NCI-H82 treated with DMSO at 0.1 percent for 48 hours (cell line): ENCODE data around the gene GRAMD4.

Experiments used
- DNase-seq: peaks from one replicate; lab custom pipeline; 2025; ENCODE audit not compliant: unreplicated experiment; lab: John Stamatoyannopoulos, UW

Gene GRAMD4, protein sequence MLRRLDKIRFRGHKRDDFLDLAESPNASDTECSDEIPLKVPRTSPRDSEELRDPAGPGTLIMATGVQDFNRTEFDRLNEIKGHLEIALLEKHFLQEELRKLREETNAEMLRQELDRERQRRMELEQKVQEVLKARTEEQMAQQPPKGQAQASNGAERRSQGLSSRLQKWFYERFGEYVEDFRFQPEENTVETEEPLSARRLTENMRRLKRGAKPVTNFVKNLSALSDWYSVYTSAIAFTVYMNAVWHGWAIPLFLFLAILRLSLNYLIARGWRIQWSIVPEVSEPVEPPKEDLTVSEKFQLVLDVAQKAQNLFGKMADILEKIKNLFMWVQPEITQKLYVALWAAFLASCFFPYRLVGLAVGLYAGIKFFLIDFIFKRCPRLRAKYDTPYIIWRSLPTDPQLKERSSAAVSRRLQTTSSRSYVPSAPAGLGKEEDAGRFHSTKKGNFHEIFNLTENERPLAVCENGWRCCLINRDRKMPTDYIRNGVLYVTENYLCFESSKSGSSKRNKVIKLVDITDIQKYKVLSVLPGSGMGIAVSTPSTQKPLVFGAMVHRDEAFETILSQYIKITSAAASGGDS

DNA sequence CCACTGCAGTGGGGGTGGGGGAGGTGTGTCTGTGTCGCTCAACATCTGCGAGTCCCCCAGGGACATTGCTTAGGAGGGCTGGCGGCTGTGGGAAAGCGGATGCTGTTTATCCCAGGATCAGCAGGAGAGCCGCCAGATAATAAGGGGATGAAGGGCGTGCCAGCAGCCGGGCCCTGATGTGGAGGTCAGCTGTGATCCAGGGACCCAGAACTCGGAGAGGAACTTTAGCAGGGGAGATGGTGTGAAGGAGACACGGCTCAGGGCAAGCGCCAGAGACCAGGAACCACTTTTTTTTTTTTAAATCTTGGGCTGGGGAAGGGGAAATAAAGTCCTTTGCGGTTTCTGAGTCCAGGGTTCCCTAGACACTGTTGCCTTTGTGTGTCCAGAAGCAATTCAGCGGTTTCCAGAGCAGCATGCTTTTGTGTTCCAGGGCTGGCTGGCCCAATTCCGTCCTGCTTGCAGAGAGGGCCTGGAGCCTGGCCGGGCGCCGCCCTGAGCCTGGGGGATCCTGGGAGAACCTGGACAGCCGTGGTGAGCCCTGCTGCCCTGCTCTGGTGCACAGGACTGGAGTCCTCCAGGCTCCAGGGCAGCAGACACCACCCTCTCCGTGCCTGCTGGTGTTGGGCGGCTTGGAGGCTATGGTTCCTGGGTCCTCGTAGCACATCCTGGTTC, at the start of gene GRAMD4:
Gene GRAMD4 (plus strand): TSS at position 557 of the 672 bp plus-strand sequence. CDS start 6,414 bp downstream, outside the sequence.
- DNase-seq: peak; percentile 85

DNA sequence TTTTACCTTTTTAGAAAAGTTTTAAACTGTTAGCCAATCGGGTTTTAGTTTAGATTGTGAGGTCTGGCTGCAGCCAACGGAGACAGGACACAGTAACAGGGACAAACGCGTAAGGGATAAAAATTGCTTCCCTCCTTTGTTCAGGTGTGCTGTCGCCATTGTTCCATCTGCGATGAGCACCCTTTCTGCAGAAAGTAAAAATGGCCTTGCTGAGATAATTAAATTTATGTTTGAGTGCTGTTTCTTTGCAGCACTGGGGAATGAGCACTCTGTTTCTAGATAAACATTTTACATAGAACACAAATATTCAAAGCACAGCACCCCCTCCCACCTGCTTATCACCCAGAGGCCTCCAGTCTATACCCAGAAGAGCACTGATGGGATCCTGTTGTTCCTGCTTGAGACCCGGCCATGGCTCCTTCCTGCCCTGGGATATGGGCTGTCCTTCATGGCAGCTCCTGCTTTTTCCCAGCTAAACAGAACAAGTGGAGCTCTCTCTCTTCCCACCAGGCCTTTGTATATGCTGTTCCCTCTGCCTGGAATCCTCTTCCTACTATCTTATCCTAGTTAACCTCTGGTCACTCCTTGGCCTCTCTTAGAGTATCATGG, 48.4 kb upstream of the GRAMD4 start:
- DNase-seq: no peak

DNA sequence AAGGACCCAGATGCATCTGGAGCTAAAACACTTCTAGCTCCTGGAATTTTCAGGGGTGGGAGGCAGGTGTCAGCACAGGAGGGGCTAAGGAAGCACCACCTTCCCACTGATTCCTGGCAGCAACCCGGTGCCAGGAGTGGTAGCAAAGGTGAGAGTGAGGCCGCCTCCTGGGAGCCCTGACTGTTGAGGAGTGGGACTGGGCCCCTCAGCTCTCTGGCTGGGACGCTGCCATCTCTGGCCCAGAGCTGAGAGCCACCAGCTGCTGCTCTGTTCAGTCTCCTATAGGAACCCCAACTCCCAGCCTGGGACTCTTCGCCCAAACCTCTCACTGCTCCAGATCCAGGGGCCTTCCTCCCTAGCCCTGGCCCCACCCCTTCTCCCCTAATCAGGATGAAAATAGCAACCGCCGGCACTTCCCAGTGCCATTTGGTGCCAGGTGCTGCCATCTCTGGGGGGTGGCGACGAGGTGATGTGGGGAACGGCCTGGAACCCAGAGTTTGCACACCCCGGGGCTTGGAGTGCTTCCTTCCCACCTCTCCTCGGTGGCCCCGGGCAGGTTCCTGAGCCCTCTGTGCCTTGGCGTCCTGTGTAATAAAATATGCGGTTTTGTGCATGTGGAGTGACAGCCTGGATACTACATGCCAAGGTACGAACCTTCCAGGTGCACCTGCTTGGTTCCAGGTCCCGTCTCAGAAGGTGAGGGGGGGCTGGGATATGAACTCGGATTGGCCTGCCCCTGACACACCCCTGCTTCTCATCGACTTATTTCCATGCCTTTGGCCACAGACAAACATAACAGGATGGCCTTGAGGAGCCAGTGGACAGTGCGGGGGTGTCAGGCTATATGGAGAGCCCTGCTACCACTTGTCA, 47.0 kb upstream of the GRAMD4 start:
- no peak for DNase-seq

DNA sequence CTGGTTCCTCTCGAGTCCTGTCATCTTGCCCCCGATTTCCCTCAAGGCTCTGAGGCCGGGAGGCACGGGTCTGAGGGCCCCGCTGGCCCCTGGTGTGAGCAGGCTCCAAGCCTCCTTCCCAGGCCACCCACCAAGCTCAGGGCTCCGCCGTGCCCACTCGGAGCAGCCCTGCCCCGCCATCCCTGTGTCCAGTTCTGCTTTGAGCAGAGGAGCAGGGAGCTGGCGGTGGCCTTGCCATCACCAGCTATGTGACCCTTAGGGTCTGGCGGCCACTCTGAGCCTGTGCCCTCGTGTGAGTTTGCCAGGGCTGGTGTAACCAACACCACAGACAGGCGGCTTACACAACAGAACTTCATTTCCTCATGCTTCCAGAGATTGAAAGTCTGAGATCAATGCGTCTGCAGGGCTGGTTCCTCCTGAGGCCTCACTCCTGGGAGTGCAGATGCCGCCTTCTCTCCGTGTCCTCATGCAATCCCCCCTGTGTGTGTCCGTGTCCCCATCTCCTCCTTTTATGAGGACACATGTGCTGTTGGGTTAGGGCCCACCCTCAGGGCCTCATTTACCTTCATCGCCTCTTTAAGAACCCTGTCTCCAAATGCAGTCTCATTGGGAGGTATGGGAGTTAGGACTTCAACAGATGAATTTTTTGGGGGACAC, 46.3 kb upstream of the GRAMD4 start:
- no peak for DNase-seq

DNA sequence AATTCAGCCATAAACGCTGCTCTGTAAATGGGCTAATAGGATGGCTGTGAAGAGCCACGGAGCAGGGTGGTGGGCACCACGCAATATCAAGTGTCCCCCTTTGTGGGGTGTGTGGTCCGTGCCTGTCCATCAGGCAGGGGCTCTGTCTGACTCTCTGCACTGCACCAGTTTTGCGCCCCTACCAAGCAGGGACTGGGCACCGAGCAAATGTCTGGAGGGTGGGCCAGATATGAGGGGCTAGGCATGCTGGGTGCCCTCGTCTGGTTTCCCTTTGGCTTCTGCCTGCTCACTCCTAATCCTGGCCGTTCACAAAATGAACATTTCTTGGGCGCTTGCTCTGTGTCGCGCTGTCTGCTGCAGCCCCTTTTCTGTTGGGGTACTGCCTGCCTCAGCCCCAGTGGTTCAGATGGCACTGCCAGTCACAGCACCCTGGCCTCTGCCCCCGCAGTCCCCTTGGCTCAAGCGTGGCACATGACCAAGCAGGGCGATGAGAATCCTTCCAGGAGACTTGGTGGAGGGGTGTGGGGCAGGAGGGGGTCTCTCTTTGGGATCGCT, 45.7 kb upstream of the GRAMD4 start:
- DNase-seq: no peak

DNA sequence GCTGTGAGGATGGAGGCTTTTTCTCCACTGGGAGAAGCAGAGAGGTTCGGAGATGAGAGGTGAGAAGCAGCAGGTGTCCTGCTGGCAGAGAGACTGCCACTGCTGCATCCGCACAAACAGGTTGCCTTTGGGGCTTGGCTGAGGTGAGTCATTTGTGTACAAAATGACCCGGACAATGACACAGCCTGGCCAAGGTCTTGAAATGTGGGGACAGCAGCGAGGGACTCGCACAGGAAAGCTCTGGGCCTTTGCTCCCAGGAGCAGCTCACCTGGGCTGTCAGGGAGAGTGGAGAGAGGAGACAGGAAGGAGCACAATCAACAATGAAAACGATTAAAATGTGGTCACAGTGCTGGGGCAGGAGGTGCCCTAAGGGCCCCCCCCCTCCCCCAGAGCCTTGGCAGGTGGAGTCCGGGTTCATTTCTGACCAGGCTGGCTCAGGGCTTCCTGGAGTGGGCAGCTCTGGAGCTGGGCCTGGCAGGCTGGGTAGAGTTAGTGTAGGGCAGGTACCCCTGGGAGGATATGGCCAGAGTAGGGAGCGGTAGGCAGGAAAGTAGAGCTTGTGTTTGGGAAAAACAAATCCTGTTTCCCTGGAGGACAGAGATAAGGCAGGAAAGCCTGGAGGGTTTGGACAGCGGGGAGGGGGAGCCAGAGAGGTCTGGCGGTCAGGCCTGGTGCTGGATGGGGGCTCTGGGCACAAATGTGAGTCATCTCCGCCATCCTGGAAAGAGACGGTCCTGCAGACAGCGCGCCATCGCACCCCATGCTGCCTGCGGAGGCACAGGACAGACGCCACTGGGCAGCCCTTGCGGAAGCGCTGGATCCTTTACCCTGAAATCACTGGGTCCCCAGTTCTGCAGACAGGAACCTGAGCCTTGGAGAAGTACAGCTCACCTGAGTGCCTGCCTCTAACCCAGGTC, 44.9 kb upstream of the GRAMD4 start:
- DNase-seq: no peak

DNA sequence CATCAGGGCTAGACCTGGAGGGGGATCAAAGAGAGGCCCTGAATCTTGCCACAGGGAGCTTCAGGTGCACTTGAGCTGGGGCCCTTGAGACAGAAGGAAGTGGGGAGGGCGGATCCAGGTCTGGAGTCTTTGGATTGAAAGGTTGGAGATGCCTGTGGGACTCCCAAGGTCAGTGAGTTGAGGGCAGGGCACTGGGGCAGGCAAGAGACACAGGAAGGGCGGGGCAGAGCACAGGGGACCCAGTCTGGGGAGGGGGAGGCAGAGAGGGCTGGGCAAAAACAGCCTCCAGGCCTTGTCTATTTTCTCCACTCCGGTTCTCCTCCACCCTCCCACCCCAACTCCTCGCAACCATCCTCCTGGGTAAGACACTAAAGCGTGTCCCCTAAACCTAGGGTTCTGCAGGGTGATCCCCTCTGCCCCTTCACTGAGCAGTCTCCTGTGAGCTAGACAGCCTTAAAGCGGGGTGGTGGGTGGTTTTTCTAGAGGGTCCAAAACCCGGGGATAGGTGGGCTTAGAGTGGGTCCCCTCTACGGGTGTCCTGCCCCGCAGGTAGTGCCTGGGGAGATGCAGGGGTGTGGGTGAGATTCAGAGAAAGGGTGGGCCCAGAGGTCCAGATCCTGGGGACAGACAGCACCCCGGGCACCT, 44.2 kb upstream of the GRAMD4 start:
- no peak for DNase-seq

DNA sequence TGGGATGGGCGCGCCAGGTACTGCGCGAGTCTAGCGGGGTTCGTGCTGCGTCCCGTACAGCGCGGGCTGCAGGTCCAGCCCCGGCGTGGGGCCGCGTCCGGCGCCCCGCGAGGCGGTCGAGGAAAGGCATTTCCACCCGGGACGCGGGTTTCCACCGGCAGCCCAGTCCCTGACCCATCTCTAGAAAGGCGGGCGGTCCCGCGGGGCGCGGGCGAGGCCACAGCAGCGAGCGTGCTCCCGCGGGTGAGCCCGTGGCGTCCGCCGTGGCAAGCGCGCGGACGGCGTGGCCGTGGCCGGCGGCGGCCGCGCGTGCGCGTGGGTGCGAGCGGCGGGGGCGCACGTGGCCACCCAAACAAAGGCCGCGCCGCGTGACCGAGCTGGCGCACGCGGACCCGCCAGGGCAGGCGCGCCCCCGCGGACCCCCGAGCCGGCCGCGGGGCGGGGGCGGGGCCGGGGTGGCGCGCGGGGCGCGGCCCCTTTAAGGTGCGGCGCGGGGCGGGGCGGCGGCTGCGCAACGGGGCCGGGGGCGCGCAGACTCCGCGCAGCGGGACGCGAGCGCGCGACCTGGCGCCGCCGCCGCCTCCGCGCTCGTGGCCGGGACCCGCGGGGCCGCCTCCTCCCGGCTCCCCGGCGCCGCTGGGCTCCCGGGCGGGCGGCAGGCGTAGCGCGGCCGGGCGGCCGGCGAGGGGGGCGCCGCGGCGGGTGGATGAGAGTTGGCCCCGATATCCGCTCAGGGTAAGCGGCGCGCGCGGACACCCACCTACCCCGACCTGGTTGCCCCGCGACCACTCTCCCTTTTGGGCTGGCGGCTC, 43.4 kb upstream of the GRAMD4 start:
- DNase-seq: no peak

DNA sequence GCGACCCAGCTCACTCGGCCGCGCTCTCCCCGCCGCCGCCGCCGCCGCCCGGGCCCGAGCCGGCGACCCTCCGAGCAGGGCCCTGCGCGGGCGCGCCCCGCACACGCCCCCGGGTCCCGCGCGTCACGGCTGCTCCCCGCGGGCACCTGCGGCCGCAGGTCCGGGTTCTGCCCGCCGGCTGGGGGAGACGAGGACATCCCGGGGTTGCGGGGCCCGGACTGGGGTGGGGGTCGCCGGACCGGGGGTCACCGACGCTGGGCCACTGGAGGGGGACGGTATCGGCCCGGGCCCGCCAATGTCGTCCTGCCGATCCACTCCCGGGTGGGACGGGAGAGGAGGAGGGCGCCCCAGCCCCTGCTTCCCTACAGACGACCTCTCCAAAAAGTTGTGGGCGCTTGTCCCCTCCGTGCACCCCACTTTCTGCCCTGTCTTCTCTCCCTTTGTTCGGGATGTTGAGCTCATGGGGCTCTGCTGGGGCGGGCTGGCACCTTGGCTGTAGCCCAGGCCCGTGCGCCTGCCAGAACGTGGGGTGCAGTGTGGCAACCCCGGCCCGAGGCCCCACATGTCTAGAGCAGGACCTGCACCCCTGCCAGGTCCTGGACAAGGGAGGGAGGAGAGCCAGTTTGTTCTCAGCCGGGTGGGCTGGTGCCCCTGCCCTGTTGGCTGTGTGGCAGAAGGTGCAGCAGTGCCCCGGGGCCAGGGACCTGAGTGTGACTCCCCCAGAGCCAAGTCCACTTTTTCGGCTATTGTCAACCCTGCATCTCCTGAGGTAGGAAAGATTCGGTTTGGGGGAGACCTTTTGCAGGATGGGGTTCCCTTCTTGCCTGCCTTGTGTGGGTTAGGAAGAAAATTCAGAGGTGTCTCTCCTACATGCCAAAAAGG, 42.6 kb upstream of the GRAMD4 start:
- no peak for DNase-seq

DNA sequence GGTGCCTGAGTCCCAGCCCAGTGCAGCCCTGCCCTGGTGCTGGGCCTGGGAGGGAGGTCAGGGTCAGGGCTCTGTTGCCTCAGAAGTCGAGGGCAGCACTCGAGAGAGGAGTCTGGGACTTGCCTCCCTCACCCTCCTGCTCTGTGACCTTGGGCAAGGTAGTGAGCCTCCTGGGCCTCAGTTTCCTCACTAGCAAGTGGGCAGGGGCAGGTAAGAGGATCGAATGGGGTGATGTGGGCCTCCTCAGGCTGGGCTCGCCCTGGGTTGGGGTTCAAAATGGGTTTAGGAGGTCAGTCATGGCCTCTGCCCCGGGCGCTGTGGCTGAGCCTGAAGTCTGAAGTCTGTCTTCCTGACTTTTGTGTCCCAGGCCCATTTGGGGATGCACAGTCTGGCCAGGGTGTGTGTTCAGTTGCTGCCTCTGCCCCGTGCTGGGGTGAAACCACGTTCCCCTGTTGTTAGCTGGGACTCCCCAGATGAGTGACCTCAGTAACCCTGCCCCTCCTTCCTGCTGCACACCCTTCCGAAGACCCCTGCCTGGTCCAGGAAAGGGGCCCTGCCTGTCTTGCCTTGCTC, 41.8 kb upstream of the GRAMD4 start:
- no peak for DNase-seq

DNA sequence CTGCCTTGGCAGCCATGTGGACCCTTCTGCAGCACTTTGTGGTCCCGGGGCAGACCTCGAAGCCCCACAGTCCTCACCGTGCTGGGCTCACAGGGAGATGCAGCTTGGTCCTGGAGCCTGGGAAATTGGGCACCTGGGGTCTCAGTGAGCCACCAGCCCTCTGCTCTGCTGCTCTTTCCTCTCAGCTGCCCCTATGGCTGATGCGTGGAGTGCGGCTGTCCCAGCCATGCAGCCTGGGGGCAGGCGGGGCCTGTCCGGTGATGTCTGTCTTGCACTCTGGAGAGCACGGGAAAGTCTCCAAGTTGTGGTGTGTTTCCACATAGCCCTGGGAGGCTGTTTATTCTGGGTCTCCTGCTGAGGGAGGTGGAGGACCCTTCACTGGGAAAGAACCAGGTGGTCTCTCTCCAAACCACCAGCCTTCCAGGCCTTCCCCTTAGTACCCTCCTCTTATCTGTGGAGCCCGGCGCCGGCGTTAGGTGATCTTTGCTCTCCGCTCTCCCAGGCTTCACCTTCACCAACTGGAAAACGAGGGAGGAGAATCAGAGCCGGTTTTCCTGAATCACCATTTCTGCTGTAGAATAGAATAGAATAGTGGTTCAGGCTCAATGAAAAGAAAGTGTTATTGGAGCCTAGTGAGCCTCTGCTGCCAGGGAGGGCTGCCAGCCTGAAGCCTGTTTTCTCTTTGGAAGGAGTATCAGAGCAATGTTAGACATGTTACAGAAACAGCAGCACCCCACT, 41.2 kb upstream of the GRAMD4 start:
- DNase-seq: no peak

DNA sequence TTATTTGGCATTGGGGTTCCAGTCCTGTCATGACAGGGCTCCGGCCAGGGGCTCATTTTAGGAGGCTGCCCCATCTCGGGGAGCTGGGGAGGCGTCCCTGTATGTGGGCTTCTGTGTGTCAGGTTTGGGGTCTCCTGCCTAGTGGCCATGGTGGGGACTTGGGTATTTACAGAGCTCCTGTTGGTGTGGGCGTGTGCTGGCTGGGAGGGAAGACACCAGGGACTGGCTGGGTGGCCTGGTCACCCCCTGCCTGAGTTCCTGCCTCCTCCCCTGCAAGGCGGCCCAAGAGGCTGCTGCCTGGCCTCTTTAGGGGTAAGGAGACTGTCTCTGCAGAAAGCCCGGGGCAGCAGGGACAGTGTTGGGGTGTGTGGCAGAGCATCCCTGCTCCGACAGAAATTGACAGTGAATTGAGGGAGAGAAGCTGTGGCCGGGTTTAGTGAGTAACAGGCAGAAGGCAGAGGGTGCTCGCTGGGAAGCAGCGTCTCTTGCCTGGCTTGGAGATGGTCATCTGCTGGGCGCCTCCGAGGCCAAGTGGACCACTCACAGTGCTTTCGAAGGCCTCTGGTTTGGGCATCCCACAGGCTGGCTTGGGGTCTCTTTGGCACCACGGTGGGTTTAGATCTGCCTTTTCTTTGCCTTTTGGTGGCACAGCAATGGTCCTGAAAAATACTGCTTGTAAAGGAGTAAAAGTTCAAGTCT, 40.3 kb upstream of the GRAMD4 start:
- no peak for DNase-seq

DNA sequence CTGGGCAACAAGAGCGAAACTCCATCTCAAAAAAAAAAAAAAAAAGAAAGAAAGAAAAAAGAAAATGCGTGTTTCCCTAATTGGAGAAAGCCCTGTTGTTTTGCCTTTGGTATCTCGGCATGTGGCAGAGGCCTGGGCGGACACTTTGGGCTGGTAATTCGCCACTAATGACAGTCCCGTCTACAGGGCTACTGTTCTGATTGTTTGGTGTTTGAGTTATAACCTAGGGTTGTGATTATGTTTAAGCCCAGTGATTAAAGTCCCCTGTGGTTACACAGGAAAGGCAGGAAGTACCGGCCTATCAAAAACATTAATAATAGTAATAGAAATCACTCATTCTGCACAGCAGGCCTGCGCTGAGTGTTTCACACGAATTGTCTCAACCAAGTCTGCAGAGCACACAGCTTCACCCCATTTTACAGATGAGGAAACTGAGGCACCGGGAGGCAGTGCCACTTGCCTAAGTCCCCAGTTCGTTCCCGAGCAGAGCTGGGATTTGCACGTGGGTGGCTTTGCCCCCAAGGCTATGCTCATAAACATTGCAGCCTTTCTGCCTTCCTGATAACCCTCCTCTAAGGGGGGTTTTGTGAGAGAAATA, 39.1 kb upstream of the GRAMD4 start:
- DNase-seq: no peak

DNA sequence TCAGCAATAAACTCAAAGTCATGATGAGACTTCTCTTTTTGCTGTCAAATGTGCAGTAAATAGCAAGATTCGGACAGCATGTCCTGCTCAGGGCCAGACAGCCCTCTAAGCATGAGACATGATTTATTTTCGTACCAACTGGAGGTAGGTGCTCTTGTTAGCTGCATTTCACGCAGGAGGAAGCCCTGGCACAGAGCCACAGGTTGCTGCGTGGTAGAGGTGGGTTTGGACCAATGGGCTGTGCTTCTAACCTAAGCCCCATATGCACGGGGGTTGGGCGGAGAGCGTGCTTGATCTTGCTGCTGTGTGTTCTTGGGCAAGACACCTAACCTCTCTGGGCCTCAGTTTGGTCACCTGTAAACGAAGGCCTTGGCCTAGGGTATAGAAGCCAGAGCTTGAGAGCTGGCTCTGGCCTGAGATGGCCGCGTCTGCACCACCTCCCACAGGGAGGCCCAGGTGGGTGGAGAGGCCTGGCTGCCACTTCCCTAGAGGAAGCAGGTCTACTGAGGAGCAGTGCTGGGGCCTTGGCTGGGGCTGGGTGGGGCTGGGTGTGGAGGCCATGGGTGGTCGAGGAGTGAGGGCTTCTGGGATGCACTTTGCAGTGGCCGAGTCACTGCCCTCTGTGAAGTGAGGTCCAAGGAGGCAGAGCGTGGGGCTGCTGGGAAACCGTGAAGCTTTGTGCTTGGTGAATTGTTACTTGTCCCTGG, 38.5 kb upstream of the GRAMD4 start:
- no peak for DNase-seq
